Body of pancreas (tissue), 4 donors: Measurements from ENCODE around the gene TNIK.

Experiments used
- CTCF ChIP-seq, 7 experiments: fragments of 450-650 bp in 4 of 7; fragments of 200-600 bp in 3 of 7; sonication (generic) in 3 of 7; IDR thresholded peaks; one replicate each; pipeline ENCODE4 v1.5.1; 2016 to 2019; ENCODE audit warnings: antibody characterized with exemption in 7 of 7
- POLR2A ChIP-seq, 3 donors: fragments of 450-650 bp; IDR thresholded peaks; one replicate each; pipeline ENCODE4 v1.6.1; 2016; ENCODE audit warnings: antibody characterized with exemption in 3 of 3, mild to moderate bottlenecking in 2 of 3

- TF ChIP-seq CTCF (IDR thresholded peaks at IDR 0.05) (no peak), POLR2A (IDR thresholded peaks at IDR 0.05) (no peak)
These were observed 448.3 kb downstream of the TNIK start for GRCh38 chr3:171011873-171012336.
